HepG2 (cell line): Measurements from ENCODE around the gene PMEL. TPM values are rescaled to one million over a fixed set of nuclear protein-coding genes. Genes with fewer than 3 reads are reported as not detected.

ENCODE experiments used
- BATF2 ChIP-seq: sonication (generic); formaldehyde crosslinking; IDR thresholded peaks from 2 replicates; pipeline ENCODE4 v1.8.0; 2022; ENCODE audit warnings: mild to moderate bottlenecking, missing genetic modification reagents, moderate library complexity
- BCL6 ChIP-seq: IDR thresholded peaks from 2 replicates; pipeline ENCODE4 v1.6.1; 2016; ENCODE audit warnings: missing genetic modification reagents, missing compliant biosample characterization
- CBX2 ChIP-seq, 2 experiments: fragments of 200-600 bp in 1 of 2; sonication (generic); formaldehyde crosslinking in 1 of 2; IDR thresholded peaks; 2 replicates each; pipeline versions ENCODE4 v1.7.0 to v1.8.1; 2018 to 2022; ENCODE audit warnings: low read depth in 2 of 2, low read length in 1 of 2, mild to moderate bottlenecking in 1 of 2, missing genetic modification reagents in 1 of 2
- GFI1 ChIP-seq: sonication (generic); formaldehyde crosslinking; IDR thresholded peaks from 2 replicates; pipeline ENCODE4 v1.5.0; 2020; ENCODE audit warnings: missing genetic modification reagents, mild to moderate bottlenecking, borderline replicate concordance
- GTF3A ChIP-seq: sonication (generic); formaldehyde crosslinking; conservative IDR thresholded peaks from 2 replicates; pipeline ENCODE4 v1.4.0; 2020; ENCODE audit warnings: mild to moderate bottlenecking, missing genetic modification reagents
- HES4 ChIP-seq: sonication (generic); formaldehyde crosslinking; IDR thresholded peaks from 2 replicates; pipeline ENCODE4 v1.9.0; 2021; ENCODE audit warnings: mild to moderate bottlenecking, missing genetic modification reagents, borderline replicate concordance
- IRF2 ChIP-seq: IDR thresholded peaks from 2 replicates; pipeline ENCODE4 v1.6.1; 2018; ENCODE audit warnings: missing genetic modification reagents, missing compliant biosample characterization
- KDM4B ChIP-seq: sonication (generic); formaldehyde crosslinking; IDR thresholded peaks from 2 replicates; pipeline ENCODE4 v1.4.0; 2020; ENCODE audit warnings: missing genetic modification reagents
- NFE2 ChIP-seq: sonication (generic); formaldehyde crosslinking; IDR thresholded peaks from 2 replicates; pipeline ENCODE4 v1.4.0; 2020; ENCODE audit warnings: missing genetic modification reagents
- NFKB2 ChIP-seq: sonication (generic); formaldehyde crosslinking; IDR thresholded peaks from 2 replicates; pipeline ENCODE4 v1.4.0; 2020; ENCODE audit warnings: missing genetic modification reagents, borderline replicate concordance
- NFRKB ChIP-seq: fragments of 450-650 bp; IDR thresholded peaks from 2 replicates; pipeline ENCODE4 v1.6.1; 2017
- PHF8 ChIP-seq: sonication (generic); formaldehyde crosslinking; IDR thresholded peaks from 2 replicates; pipeline ENCODE4 v1.5.0; 2020; ENCODE audit warnings: missing genetic modification reagents
- RBAK ChIP-seq: sonication (generic); formaldehyde crosslinking; IDR thresholded peaks from 2 replicates; pipeline ENCODE4 v1.5.1; 2020; ENCODE audit warnings: mild to moderate bottlenecking, missing genetic modification reagents
- REST ChIP-seq, 2 experiments: IDR thresholded peaks; 2 replicates each; pipeline ENCODE4 v1.6.1; 2011 to 2012; ENCODE audit warnings: low read length in 2 of 2, borderline replicate concordance in 1 of 2, low read depth in 1 of 2, mild to moderate bottlenecking in 1 of 2, moderate library complexity in 1 of 2
- TAF15 ChIP-seq: fragments of 200-400 bp; formaldehyde crosslinking; IDR thresholded peaks from one replicate; pipeline ENCODE4 v1.6.1; 2018; ENCODE audit warnings: mild to moderate bottlenecking, low read depth, low read length; ENCODE audit not compliant: poor library complexity, severe bottlenecking
- THYN1 ChIP-seq: sonication (generic); formaldehyde crosslinking; IDR thresholded peaks from 2 replicates; pipeline ENCODE4 v1.8.1; 2023; ENCODE audit warnings: low read depth, mild to moderate bottlenecking, moderate library complexity, missing genetic modification reagents, borderline replicate concordance
- ZFY ChIP-seq: sonication (generic); formaldehyde crosslinking; IDR thresholded peaks from 2 replicates; pipeline ENCODE4 v1.4.0; 2020; ENCODE audit warnings: missing genetic modification reagents
- ZNF441 ChIP-seq: sonication (generic); formaldehyde crosslinking; IDR thresholded peaks from 2 replicates; pipeline ENCODE4 v1.7.0; 2021; ENCODE audit warnings: missing genetic modification reagents, borderline replicate concordance
- ZNF512 ChIP-seq: sonication (generic); formaldehyde crosslinking; IDR thresholded peaks from 2 replicates; pipeline ENCODE4 v1.4.0; 2020; ENCODE audit warnings: mild to moderate bottlenecking, missing genetic modification reagents
- ZNF574 ChIP-seq: sonication (generic); formaldehyde crosslinking; IDR thresholded peaks from 2 replicates; pipeline ENCODE4 v1.4.0; 2020; ENCODE audit warnings: missing genetic modification reagents
- ZNF629 ChIP-seq: sonication (generic); formaldehyde crosslinking; conservative IDR thresholded peaks from 2 replicates; pipeline ENCODE4 v1.5.0; 2020; ENCODE audit warnings: missing genetic modification reagents
- ZNF768 ChIP-seq: sonication (generic); formaldehyde crosslinking; IDR thresholded peaks from 2 replicates; pipeline ENCODE4 v1.4.0; 2020; ENCODE audit warnings: missing genetic modification reagents
- ZSCAN25 ChIP-seq: sonication (generic); formaldehyde crosslinking; IDR thresholded peaks from 2 replicates; pipeline ENCODE4 v1.8.0; 2022; ENCODE audit warnings: mild to moderate bottlenecking, missing genetic modification reagents
- polyA plus RNA-seq, 8 experiments: library from polyadenylated mRNA; depleted of rRNA in 3 of 8; stranded (reverse) in 7 of 8; unstranded in 1 of 8; fragments of >200 nt; fragmentation: Illumina TruSeq in 4 of 8; extraction: Trizol in 4 of 8; gene quantifications; 2 replicates each; pipeline versions ENCODE4 v1.2.1 to v1.2.3, GENCODE V29; 2011 to 2016; ENCODE audit warnings: low read depth in 4 of 8, missing spikeins in 1 of 8, mixed read lengths in 1 of 8; ENCODE audit not compliant: insufficient read depth in 1 of 8
- total RNA-seq, 5 experiments: library from RNA; depleted of rRNA; stranded (reverse); fragments of >200 nt; fragmentation: Illumina TruSeq; extraction: Trizol; gene quantifications; 2 replicates each; pipeline ENCODE4 v1.2.3, GENCODE V29; 2016; ENCODE audit warnings: low read depth in 1 of 5

Gene PMEL
- total and polyA plus RNA-seq, 2 of the 13 experiments (the other 11 are each of a cell fraction or from before 2014, with no cell fraction given) = 0.49 to 3.3 TPM

GRCh38 chr12:55974308-55974730 lies 8.5 kb upstream of the PMEL start (continued):
- TF ChIP-seq ZNF574 (CRISPR knock-in tag) (peak; percentile 11; the same call in 1 of the 2 replicates), HES4 (peak; percentile 55; the same call in 1 of the 2 replicates), GFI1 (peak; percentile 3; the same call in 1 of the 2 replicates), NFKB2 (CRISPR knock-in tag) (no peak), THYN1 (CRISPR knock-in tag) (no peak), TAF15 (no peak), ZNF768 (no peak), ZNF512 (no peak), REST (IDR thresholded peaks at IDR 0.05; ENCODE audit: borderline replicate concordance in 1 of 2, low read depth in 1 of 2, low read length in 2 of 2) (no peak), GTF3A (CRISPR knock-in tag) (no peak), PHF8 (peak; percentile 58; the same call in 1 of the 2 replicates), RBAK (no peak; the same call in 1 of the 2 replicates), ZSCAN25 (CRISPR knock-in tag) (no peak), NFRKB (no peak), BATF2 (no peak), ZFY (peak; percentile 82), ZNF441 (no peak), BCL6 (no peak), CBX2 (IDR thresholded peaks at IDR 0.05; ENCODE audit: low read depth, low read length) (no peak), CBX2 (CRISPR knock-in tag; IDR thresholded peaks at IDR 0.05; ENCODE audit: low read depth) (no peak), NFE2 (no peak), IRF2 (no peak), KDM4B (no peak), ZNF629 (CRISPR knock-in tag) (no peak)
